ENCODE measurements around the gene KCNMA1.

KCNMA1 gene

DNA sequence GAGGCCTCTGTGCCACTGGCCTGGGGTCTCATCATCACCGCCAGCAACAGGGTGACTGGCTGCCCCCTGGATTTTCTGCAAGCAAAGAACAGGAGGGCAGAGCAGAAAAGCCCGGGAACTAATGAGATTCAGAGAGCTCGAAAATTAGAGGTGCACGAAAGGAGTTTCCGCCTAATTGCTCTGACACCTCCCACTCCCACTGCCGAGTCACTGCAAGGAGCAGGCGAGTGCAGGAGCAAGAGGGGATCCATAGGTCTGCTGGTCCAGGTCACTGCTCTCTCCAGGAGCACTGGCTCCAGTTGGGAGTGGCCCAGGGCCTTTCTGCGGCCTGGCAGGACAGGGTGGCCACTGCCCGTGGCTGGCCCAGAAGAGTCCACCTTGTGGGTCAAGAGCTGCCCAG lies 276.2 kb downstream of the KCNMA1 start:
- Histone ChIP-seq H3K36me3 (replicated peaks in 1 of 2; ENCODE audit: control insufficient read depth in 2 of 2, insufficient read depth in 2 of 2, low read length in 2 of 2) (no peaks in the 10 kb centered on the region), H3K23ac (ENCODE audit: low read depth, low read length, poor library complexity) (peak overlapping the region; percentile 29), H3K4me1 (ENCODE audit: control insufficient read depth in 2 of 2, insufficient read depth in 1 of 2, low read depth in 1 of 2, low read length in 2 of 2) (peaks cover 0 to 1% of the 10 kb centered on the region in 2 donors), H3K27me3 (ENCODE audit: control insufficient read depth in 3 of 3, insufficient read depth in 3 of 3, low read depth in 1 of 3, low read length in 3 of 3) (no peaks in the 10 kb centered on the region), H3K4me2 (ENCODE audit: insufficient read depth, low read length, poor library complexity, severe bottlenecking) (no peak overlapping the region), H4K8ac (ENCODE audit: low read depth, low read length) (no peak overlapping the region), H3K4me3 (ENCODE audit: low read length in 2 of 2) (no peak overlapping the region), H4K91ac (ENCODE audit: low read depth, low read length, poor library complexity) (no peak overlapping the region), H2AK5ac (ENCODE audit: low read depth, low read length) (peak overlapping the region; percentile 24), H2BK5ac (ENCODE audit: low read length) (no peak overlapping the region), H3K9ac (ENCODE audit: low read depth, low read length, poor library complexity) (no peak overlapping the region), H3K27ac (replicated peaks; ENCODE audit: low read length) (no peak overlapping the region), H2BK15ac (ENCODE audit: low read length) (no peak overlapping the region), H2BK120ac (ENCODE audit: low read depth, low read length) (no peak overlapping the region), H2BK12ac (ENCODE audit: low read length) (no peak overlapping the region), H3K14ac (ENCODE audit: low read length) (peak overlapping the region; percentile 50), H3K79me1 (ENCODE audit: low read depth, low read length) (no peaks in the 10 kb centered on the region), H2AFZ (ENCODE audit: low read length) (no peak overlapping the region), H3K18ac (ENCODE audit: low read length) (peak overlapping the region; percentile 74), H3K9me3 (replicated peaks in 1 of 2; ENCODE audit: control insufficient read depth in 2 of 2, insufficient read depth in 1 of 2, low read depth in 1 of 2, low read length in 2 of 2) (no peaks in the 10 kb centered on the region), H3K4ac (ENCODE audit: low read length) (no peak overlapping the region)
- no peak for DNase-seq (ENCODE audit: low spot score)
- no CpG with 5 or more reads among the region's 9 CpGs for WGBS, 2 donors (ENCODE audit: extremely low coverage in 2 of 2, insufficient read length in 2 of 2, insufficient replicate concordance in 1 of 2)

DNA sequence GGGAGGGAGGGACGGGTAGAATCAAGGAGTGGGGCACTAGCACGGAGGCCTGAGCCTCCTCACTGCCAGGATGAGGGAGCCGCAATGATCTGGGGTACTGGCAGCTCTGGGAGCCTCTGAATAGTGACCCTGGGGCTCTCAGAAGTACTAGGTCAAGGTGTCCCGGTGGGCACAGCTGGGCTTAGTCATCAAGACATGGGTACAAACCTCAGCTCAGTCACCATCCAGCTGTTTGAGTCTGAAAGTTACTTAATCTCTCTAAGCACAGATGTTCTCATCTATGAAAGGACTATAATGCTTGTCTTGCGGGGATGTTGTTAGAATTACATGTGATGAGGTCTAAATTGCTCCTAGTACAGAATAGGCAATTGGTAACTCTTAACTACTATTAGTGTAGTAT lies 276.8 kb downstream of the KCNMA1 start:
- Histone ChIP-seq H3K9me3 (replicated peaks in 1 of 2; ENCODE audit: control insufficient read depth in 2 of 2, insufficient read depth in 1 of 2, low read depth in 1 of 2, low read length in 2 of 2) (no peaks in the 10 kb centered on the region), H2BK120ac (ENCODE audit: low read depth, low read length) (no peak overlapping the region), H3K79me1 (ENCODE audit: low read depth, low read length) (no peaks in the 10 kb centered on the region), H3K9ac (ENCODE audit: low read depth, low read length, poor library complexity) (no peak overlapping the region), H3K4ac (ENCODE audit: low read length) (no peak overlapping the region), H3K27me3 (ENCODE audit: control insufficient read depth in 3 of 3, insufficient read depth in 3 of 3, low read depth in 1 of 3, low read length in 3 of 3) (no peaks in the 10 kb centered on the region), H3K14ac (ENCODE audit: low read length) (no peak overlapping the region), H2AK5ac (ENCODE audit: low read depth, low read length) (no peak overlapping the region), H2AFZ (ENCODE audit: low read length) (no peak overlapping the region), H3K23ac (ENCODE audit: low read depth, low read length, poor library complexity) (no peak overlapping the region), H3K36me3 (replicated peaks in 1 of 2; ENCODE audit: control insufficient read depth in 2 of 2, insufficient read depth in 2 of 2, low read length in 2 of 2) (no peaks in the 10 kb centered on the region), H2BK12ac (ENCODE audit: low read length) (no peak overlapping the region), H4K91ac (ENCODE audit: low read depth, low read length, poor library complexity) (no peak overlapping the region), H3K18ac (ENCODE audit: low read length) (no peak overlapping the region), H3K4me1 (ENCODE audit: control insufficient read depth in 2 of 2, insufficient read depth in 1 of 2, low read depth in 1 of 2, low read length in 2 of 2) (peaks cover 0 to 1% of the 10 kb centered on the region in 2 donors), H2BK15ac (ENCODE audit: low read length) (no peak overlapping the region), H3K4me3 (ENCODE audit: low read length in 2 of 2) (no peak overlapping the region), H3K27ac (replicated peaks; ENCODE audit: low read length) (no peak overlapping the region), H2BK5ac (ENCODE audit: low read length) (no peak overlapping the region), H4K8ac (ENCODE audit: low read depth, low read length) (no peak overlapping the region), H3K4me2 (ENCODE audit: insufficient read depth, low read length, poor library complexity, severe bottlenecking) (no peak overlapping the region)
- no peak for DNase-seq (ENCODE audit: low spot score)
- no CpG with 5 or more reads among the region's 5 CpGs for WGBS, 2 donors (ENCODE audit: extremely low coverage in 2 of 2, insufficient read length in 2 of 2, insufficient replicate concordance in 1 of 2)

DNA sequence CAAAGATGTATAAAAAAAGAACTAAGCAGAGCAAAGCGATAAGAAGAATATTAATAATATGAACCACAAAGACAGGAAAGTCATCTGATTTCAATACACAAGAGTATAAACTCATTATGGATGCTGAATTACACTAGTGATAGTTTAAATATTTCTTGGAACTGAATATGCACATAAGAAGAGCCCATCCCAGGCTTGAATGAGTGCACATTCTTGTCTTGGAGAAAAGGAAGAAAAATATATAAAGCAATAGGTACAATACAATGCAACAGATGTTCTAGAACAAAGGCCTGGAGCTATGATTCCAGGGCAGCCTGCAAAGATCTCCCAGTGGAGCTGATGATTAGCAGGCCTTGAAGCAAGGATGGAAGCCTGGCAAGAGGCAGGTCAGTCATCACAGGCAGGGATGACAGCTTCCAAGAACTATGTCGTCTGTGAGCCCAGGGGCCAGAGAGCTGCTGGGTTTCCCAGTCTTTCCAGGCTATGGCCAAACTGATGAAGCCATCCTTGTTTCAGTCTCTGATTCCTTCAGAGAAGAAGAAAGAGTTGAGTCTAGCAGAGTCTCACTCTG lies 277.6 kb downstream of the KCNMA1 start:
- no peak overlapping the region for H2BK120ac ChIP-seq (ENCODE audit: low read depth, low read length)
- H3K4ac ChIP-seq (ENCODE audit: low read length) = no peak overlapping the region
- H2BK5ac ChIP-seq (ENCODE audit: low read length) = no peak overlapping the region
- no peak overlapping the region for H4K91ac ChIP-seq (ENCODE audit: low read depth, low read length, poor library complexity)
- no peak overlapping the region for H3K18ac ChIP-seq (ENCODE audit: low read length)
- no peak overlapping the region for H4K8ac ChIP-seq (ENCODE audit: low read depth, low read length)
- DNase-seq (ENCODE audit: low spot score) = no peak
- no peaks in the 10 kb centered on the region for H3K9me3 ChIP-seq (replicated peaks in 1 of 2; ENCODE audit: control insufficient read depth in 2 of 2, insufficient read depth in 1 of 2, low read depth in 1 of 2, low read length in 2 of 2)
- H3K79me1 ChIP-seq (ENCODE audit: low read depth, low read length) = no peaks in the 10 kb centered on the region
- H3K36me3 ChIP-seq (replicated peaks in 1 of 2; ENCODE audit: control insufficient read depth in 2 of 2, insufficient read depth in 2 of 2, low read length in 2 of 2) = no peaks in the 10 kb centered on the region
- H3K14ac ChIP-seq (ENCODE audit: low read length) = no peak overlapping the region
- no CpG with 5 or more reads among the region's 2 CpGs for WGBS, 2 donors (ENCODE audit: extremely low coverage in 2 of 2, insufficient read length in 2 of 2, insufficient replicate concordance in 1 of 2)
- H3K4me3 ChIP-seq (ENCODE audit: low read length in 2 of 2) = no peak overlapping the region
- no peak overlapping the region for H3K23ac ChIP-seq (ENCODE audit: low read depth, low read length, poor library complexity)
- no peak overlapping the region for H2BK15ac ChIP-seq (ENCODE audit: low read length)
- H2AFZ ChIP-seq (ENCODE audit: low read length) = no peak overlapping the region
- no peak overlapping the region for H3K9ac ChIP-seq (ENCODE audit: low read depth, low read length, poor library complexity)
- no peaks in the 10 kb centered on the region for H3K27me3 ChIP-seq (ENCODE audit: control insufficient read depth in 3 of 3, insufficient read depth in 3 of 3, low read depth in 1 of 3, low read length in 3 of 3)
- no peak overlapping the region for H2BK12ac ChIP-seq (ENCODE audit: low read length)
- no peak overlapping the region for H2AK5ac ChIP-seq (ENCODE audit: low read depth, low read length)
- no peak overlapping the region for H3K4me2 ChIP-seq (ENCODE audit: insufficient read depth, low read length, poor library complexity, severe bottlenecking)
- H3K4me1 ChIP-seq (ENCODE audit: control insufficient read depth in 2 of 2, insufficient read depth in 1 of 2, low read depth in 1 of 2, low read length in 2 of 2) = peaks cover 0 to 1% of the 10 kb centered on the region in 2 donors
- no peak overlapping the region for H3K27ac ChIP-seq (replicated peaks; ENCODE audit: low read length)

DNA sequence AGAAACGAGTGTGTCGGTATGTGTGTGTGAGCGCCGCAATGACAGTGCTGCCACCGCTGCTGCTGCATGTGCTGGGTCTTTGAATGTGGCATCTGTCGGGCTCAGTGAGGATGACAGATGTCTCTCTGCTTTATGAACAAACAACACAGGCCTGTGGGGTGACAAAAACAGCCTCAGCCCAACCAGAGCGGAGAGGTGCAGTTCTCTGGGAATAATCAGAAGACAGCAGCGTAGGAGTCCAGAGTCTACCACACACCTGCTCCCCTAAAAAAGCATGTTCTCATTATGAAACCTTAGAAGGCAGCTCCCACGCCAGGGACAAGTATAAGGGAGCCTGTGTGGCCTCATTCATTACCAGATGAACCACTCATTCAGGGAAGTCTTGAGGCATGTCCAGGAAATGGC lies 278.3 kb downstream of the KCNMA1 start:
- no peak overlapping the region for H2AK5ac ChIP-seq (ENCODE audit: low read depth, low read length)
- H3K9me3 ChIP-seq (replicated peaks in 1 of 2; ENCODE audit: control insufficient read depth in 2 of 2, insufficient read depth in 1 of 2, low read depth in 1 of 2, low read length in 2 of 2) = no peaks in the 10 kb centered on the region
- DNase-seq (ENCODE audit: low spot score) = no peak
- peaks cover 0 to 1% of the 10 kb centered on the region in 2 donors for H3K4me1 ChIP-seq (ENCODE audit: control insufficient read depth in 2 of 2, insufficient read depth in 1 of 2, low read depth in 1 of 2, low read length in 2 of 2)
- H4K8ac ChIP-seq (ENCODE audit: low read depth, low read length) = no peak overlapping the region
- no peaks in the 10 kb centered on the region for H3K27me3 ChIP-seq (ENCODE audit: control insufficient read depth in 3 of 3, insufficient read depth in 3 of 3, low read depth in 1 of 3, low read length in 3 of 3)
- no peak overlapping the region for H3K4ac ChIP-seq (ENCODE audit: low read length)
- H2BK120ac ChIP-seq (ENCODE audit: low read depth, low read length) = no peak overlapping the region
- no peak overlapping the region for H4K91ac ChIP-seq (ENCODE audit: low read depth, low read length, poor library complexity)
- H2AFZ ChIP-seq (ENCODE audit: low read length) = no peak overlapping the region
- H3K4me2 ChIP-seq (ENCODE audit: insufficient read depth, low read length, poor library complexity, severe bottlenecking) = no peak overlapping the region
- no peak overlapping the region for H3K23ac ChIP-seq (ENCODE audit: low read depth, low read length, poor library complexity)
- H3K36me3 ChIP-seq (replicated peaks in 1 of 2; ENCODE audit: control insufficient read depth in 2 of 2, insufficient read depth in 2 of 2, low read length in 2 of 2) = no peaks in the 10 kb centered on the region
- H3K79me1 ChIP-seq (ENCODE audit: low read depth, low read length) = no peaks in the 10 kb centered on the region
- H3K4me3 ChIP-seq (ENCODE audit: low read length in 2 of 2) = no peak overlapping the region
- no peak overlapping the region for H3K14ac ChIP-seq (ENCODE audit: low read length)
- no CpG with 5 or more reads among the region's 9 CpGs for WGBS, 2 donors (ENCODE audit: extremely low coverage in 2 of 2, insufficient read length in 2 of 2, insufficient replicate concordance in 1 of 2)
- no peak overlapping the region for H3K18ac ChIP-seq (ENCODE audit: low read length)
- H3K27ac ChIP-seq (replicated peaks; ENCODE audit: low read length) = no peak overlapping the region
- H3K9ac ChIP-seq (ENCODE audit: low read depth, low read length, poor library complexity) = no peak overlapping the region
- no peak overlapping the region for H2BK12ac ChIP-seq (ENCODE audit: low read length)
- H2BK5ac ChIP-seq (ENCODE audit: low read length) = no peak overlapping the region
- no peak overlapping the region for H2BK15ac ChIP-seq (ENCODE audit: low read length)

All from neuronal stem cell (in vitro differentiated cells).